Measurements from ENCODE around the gene PEX1.
A peak's percentile ranks its signal among the peaks of the same experiment; 100 is the strongest.
"Not testable (repeated sequence)": the region's sequence is repeated elsewhere in the genome, so short reads cannot be mapped to it uniquely, and the experiment has no call there.

The PEX1 gene

DNA sequence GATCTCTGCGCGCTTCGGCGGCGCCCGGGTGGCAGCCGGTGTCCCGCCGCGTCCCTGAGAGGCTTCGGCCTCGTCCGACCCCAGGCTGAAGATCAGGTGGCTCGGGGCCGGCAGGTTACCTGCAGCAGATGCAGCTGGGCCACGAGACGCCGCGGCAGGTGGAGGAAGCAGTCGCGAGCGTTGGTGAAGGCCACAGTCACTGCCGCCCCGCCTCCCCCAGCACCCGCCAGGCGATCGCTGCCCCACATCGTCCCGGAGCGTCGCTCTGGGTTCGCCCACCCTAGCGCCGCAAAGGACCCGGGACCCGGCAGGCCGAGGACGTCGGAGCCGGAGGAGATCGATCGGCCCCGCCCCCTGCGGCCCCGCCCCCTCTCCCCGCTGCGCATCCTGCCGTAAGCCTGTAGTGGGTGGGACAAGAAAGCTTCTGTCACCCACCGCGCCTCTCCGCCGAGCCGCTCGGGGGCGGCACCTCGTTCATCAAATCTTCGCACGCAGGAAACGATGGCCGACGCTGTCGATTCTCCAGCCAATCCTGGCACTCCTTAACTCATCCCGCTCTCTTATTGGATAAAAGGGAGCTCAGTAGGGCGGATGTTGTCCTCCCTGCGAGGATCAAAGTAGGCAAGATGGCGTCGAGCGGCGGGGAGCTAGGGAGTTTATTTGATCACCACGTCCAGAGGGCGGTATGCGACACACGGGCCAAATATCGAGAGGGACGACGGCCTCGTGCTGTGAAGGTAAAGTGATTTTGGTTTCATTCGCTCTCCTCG lies at the start of gene PEX1, which contains the start of gene RBM48:
TSS of gene PEX1 (minus strand) at position 333 of the 770 bp plus-strand sequence. CDS start at position 248, 85 bp downstream.
TSS of gene RBM48 (plus strand) at position 608 of the 770 bp plus-strand sequence. CDS start at position 627, 19 bp downstream.
- peak; percentile 93 for DNase-seq (ENCODE audit: low read depth)

- DNase-seq (ENCODE audit: low read depth), result no peak
Observed at GRCh38 chr7:92576296-92576695, 48.0 kb upstream of the PEX1 start.

- DNase-seq (ENCODE audit: low read depth), result no peak
Observed at GRCh38 chr7:92569137-92569536, 40.8 kb upstream of the PEX1 start.

- no peak for DNase-seq (ENCODE audit: low read depth)
Observed at GRCh38 chr7:92567460-92567859, 39.1 kb upstream of the PEX1 start.

DNA sequence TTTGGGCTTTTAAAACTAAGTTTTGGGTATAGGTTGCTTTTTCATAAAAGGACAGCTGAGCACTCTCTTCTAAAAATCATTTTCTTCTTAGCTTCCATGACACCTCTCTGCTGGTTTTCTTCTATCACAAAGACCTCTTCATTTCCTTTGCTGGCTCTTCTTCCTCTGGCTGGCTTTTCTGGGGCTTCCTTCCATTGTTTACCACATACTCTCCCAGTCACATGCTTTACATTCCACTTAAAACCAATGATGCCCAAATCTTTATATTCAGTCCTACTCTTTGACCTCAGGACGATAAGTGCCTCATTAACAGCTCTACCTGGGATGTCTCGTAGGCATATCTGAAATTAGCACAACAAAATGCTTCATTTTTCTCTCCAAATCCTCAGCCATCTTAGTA lies 35.0 kb upstream of the PEX1 start:
- DNase-seq (ENCODE audit: low read depth), result no peak

GRCh38 chr7:92560602-92561001 lies 32.3 kb upstream of the PEX1 start:
- DNase-seq (ENCODE audit: low read depth), result no peak

DNA sequence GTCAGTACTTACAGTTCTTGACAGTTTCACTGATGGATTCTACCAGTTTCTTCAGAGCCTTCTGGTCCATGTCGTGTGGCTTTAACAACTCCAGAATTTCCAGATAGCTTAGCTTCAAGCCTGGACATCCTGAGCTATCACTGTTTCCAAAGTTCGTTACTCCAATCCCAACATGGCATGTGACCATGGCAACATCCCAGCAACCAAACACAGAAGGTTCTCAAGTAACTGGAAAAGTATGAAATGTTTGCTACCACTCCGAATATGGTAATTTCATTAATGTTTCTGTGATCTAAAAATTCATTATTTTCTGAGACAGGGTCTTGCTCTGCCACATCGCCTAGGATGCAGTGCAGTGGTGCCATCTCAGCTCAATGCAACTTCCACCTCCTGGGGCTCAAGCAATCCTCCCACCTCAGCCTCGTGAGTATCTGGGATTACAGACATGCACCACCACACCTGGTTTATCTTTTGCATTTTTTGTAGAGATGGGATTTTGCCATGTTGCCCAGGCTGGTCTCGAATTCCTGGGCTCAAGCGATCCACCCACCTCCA lies 29.6 kb upstream of the PEX1 start:
- no peak for DNase-seq (ENCODE audit: low read depth)

GRCh38 chr7:92557249-92557648 lies 28.9 kb upstream of the PEX1 start:
- no peak for DNase-seq (ENCODE audit: low read depth)

DNA sequence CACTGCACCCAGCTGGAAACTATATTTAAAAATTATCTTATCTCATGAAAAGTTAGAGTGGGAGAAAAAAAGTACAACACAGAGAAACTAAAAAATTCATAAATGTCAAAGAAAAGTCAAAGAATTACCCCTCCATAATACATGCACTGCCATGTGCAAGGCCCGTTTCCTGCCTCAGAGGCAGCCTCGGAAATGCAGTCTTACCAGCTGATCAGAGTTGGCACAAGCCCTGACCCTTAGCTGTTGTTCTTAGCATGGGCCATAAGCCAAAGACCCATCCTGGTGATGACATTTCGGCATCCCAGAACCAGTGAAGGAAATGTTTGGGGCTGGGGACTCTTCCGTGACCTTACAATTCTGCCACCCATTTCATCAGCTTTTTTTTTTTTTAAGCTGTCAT lies 21.9 kb upstream of the PEX1 start:
- no peak for DNase-seq (ENCODE audit: low read depth)

DNA sequence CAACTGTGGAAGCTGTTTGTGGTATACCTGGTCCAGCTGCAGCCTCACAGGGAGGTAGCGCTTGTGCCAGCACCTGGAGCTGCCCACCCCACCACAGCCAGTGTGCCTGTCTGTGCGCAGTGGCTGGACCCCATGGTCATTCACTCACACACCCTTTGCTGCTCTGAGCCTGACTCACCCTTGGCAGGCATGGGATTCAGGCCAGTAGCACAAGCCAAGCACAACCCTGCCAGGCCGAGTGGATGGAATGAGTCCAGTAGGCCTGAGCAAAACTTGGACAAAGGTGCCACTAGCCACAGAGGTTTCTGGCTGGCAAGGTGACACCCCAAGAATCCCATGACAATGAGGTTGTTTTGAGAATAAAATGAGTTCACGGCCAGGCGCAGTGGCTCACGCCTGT lies 19.3 kb upstream of the PEX1 start:
- DNase-seq (ENCODE audit: low read depth), result no peak

GRCh38 chr7:92546856-92547497 lies 18.7 kb upstream of the PEX1 start:
- no peak for DNase-seq (ENCODE audit: low read depth)

DNA sequence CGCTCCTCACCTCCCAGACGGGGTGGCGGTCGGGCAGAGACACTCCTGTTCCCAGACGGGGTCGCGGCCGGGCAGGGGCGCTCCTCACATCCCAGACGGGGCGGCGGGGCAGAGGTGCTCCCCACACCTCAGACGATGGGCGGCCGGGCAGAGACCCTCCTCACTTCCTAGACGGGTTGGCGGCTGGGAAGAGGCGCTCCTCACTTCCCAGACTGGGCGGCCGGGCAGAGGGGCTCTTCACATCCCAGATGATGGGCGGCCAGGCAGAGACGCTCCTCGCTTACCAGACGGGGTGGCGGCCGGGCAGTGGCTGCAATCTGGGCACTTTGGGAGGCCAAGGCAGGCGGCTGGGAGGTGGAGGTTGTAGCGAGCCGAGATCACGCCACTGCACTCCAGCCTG lies 16.8 kb upstream of the PEX1 start:
- not testable (repeated sequence) for DNase-seq (ENCODE audit: low read depth)

DNA sequence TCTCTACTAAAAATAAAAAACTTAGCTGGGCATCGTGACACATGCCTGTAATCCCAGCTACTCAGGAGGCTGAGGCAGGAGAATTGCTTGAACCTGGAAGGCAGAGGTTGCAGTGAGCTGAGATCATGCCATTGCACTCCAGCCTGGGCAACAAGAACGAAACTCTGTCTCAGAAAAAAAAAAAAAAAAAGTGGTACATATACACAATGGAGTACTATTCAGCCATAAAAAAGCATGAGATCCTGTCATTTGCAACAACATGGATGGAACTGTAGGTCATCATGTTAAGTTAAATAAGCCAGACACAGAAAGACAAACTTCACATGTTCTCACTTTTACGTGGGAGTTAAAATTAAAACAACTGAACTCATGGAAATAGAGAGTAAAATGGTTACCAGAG lies 15.2 kb upstream of the PEX1 start:
- not testable (repeated sequence) for DNase-seq (ENCODE audit: low read depth)

DNA sequence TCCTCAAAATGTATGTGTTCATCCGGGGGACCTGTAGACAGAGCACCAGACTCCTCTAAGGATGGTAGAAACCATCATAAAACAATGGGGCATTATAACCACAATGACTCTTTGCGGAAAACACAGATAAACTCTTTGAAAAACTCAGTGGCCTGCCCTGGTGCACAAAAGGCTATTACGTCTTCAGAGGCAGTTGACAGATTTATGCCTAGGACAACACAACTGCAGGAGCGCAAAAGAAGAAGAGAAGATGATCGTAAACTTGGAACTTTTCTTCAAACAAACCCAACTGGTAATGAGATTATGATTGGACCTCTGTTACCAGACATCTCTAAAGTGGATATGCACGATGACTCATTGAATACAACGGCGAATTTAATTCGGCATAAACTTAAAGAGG lies 6.3 kb upstream of the PEX1 start:
- DNase-seq (ENCODE audit: low read depth), result no peak

GRCh38 chr7:92528958-92529264 lies 591 bp upstream of the PEX1 start:
- no peak for DNase-seq (ENCODE audit: low read depth)

GRCh38 chr7:92527300-92528187 lies 776 bp downstream of the PEX1 start:
- DNase-seq (ENCODE audit: low read depth), result peak; percentile 29

DNA sequence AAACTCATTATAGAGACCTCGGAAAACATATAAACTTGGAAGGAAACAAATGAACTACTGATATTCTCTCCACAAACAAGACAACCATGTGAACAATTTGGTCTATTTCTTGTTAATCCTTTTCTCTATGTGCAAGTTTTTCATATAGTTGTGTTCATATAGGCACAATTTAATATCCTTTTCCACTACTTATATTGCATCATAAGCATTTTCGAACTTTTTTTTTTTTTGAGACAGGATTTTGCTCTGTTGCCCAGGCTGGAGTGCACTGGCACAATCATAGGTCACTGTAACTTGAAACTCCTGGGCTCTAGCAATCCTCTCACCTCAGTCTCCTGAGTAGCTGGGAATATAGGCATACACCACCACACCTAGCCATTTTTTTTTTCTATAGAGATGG lies 5.2 kb downstream of the PEX1 start:
- DNase-seq (ENCODE audit: low read depth), result no peak

- no peak for DNase-seq (ENCODE audit: low read depth)
Observed at GRCh38 chr7:92520024-92520423, 8.3 kb downstream of the PEX1 start.

DNA sequence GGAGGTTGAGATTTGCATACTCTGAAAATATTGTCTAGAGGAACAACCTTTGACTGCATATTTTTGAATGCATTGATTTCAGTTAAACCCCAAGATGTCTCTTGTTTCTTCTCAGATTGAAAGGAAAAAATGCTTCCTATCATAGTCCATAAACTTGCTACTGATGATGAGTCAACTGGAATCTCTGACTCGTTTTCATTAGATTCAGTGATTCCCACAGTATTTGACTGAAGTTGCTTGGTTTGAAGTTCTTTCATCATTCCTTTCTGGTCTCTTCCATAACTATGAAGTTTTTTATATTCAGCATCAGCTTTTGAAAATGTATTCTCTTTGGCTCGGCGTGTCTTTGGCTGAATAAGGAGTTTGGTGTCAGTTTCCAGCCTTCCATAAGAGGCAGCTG lies 10.7 kb downstream of the PEX1 start:
- no peak for DNase-seq (ENCODE audit: low read depth)

DNA sequence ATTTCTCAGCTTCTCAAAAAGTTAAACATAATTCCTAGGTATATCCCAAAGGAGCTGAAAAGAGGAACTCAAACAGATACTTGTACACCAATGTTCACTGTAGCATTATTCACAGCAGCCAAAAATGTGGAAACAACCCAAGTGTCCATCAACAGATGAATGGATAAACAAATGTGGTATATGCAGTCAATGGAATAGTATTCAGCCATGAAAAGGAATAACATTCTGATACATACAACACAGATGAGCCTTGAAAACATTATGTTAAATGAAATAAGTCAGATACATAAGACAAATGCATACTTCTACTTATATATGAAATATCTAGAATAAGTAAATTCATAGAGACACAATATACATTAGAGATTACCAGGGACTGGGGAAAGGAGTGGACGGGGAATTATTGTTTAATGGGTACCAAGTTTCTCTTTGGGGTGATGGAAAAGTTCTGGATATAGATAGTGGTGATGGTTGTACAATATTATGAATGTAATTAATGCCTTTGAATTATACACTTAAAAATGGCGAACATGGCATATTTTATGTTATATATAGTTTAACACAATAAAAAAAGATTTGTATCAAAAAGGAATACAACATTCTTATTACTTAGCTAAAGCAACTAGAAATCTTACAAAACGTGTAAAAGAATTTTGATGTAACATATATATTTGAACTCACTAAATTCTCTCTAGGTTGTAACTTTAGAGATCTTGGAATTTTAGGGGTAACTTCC lies 15.0 kb downstream of the PEX1 start:
- no peak for DNase-seq (ENCODE audit: low read depth)

GRCh38 chr7:92508946-92509345 lies 19.4 kb downstream of the PEX1 start:
- DNase-seq (ENCODE audit: low read depth), result no peak

GRCh38 chr7:92506363-92506762 lies 22.0 kb downstream of the PEX1 start:
- no peak for DNase-seq (ENCODE audit: low read depth)

All from activated T-helper 1 cell treated with Interleukin-2 at 50 U/mL for 16 hours (primary cell).